HepG2 (cell line): ENCODE data around the gene FAM228A. TPM values are rescaled to one million over a fixed set of nuclear protein-coding genes. Genes with fewer than 3 reads are reported as not detected.
A peak's percentile ranks its signal among the peaks of the same experiment; 100 is the strongest.

Source experiments
- BCLAF1 ChIP-seq: fragments of 450-650 bp; IDR thresholded peaks from 2 replicates; pipeline ENCODE4 v1.6.1; 2017; ENCODE audit warnings: mild to moderate bottlenecking
- EEA1 ChIP-seq: sonication (generic); formaldehyde crosslinking; IDR thresholded peaks from 2 replicates; pipeline ENCODE4 v1.5.1; 2020; ENCODE audit warnings: mild to moderate bottlenecking, missing genetic modification reagents, borderline replicate concordance
- HDAC2 ChIP-seq: sonication (generic); formaldehyde crosslinking; IDR thresholded peaks from 2 replicates; pipeline ENCODE4 v1.4.0; 2020; ENCODE audit warnings: missing genetic modification reagents
- HHEX ChIP-seq: IDR thresholded peaks from 2 replicates; pipeline ENCODE4 v1.6.1; 2016; ENCODE audit warnings: control low read depth
- MEIS1 ChIP-seq: sonication (generic); formaldehyde crosslinking; IDR thresholded peaks from 2 replicates; pipeline ENCODE4 v1.9.0; 2021; ENCODE audit warnings: mild to moderate bottlenecking, missing genetic modification reagents, moderate library complexity, borderline replicate concordance
- MYNN ChIP-seq: sonication (generic); formaldehyde crosslinking; IDR thresholded peaks from 2 replicates; pipeline ENCODE4 v1.4.0; 2020; ENCODE audit warnings: mild to moderate bottlenecking, low read depth, missing genetic modification reagents
- NFE2 ChIP-seq: sonication (generic); formaldehyde crosslinking; IDR thresholded peaks from 2 replicates; pipeline ENCODE4 v1.4.0; 2020; ENCODE audit warnings: missing genetic modification reagents
- NFE2L1 ChIP-seq: sonication (generic); formaldehyde crosslinking; IDR thresholded peaks from 2 replicates; pipeline ENCODE4 v1.4.0; 2020; ENCODE audit warnings: missing genetic modification reagents, mild to moderate bottlenecking, borderline replicate concordance
- PBX2 ChIP-seq: IDR thresholded peaks from 2 replicates; pipeline ENCODE4 v1.6.1; 2016; ENCODE audit warnings: control low read depth
- REXO4 ChIP-seq: sonication (generic); formaldehyde crosslinking; IDR thresholded peaks from 2 replicates; pipeline ENCODE4 v1.8.0; 2022; ENCODE audit warnings: missing genetic modification reagents, mild to moderate bottlenecking, borderline replicate concordance
- RFX1 ChIP-seq: fragments of 450-650 bp; IDR thresholded peaks from 2 replicates; pipeline ENCODE4 v1.6.1; 2017
- SALL2 ChIP-seq: sonication (generic); formaldehyde crosslinking; IDR thresholded peaks from 2 replicates; pipeline ENCODE4 v1.8.1; 2023; ENCODE audit warnings: mild to moderate bottlenecking, missing genetic modification reagents, inconsistent platforms
- SMC3 ChIP-seq: IDR thresholded peaks from 2 replicates; pipeline ENCODE4 v1.6.1; 2011; ENCODE audit warnings: low read length, improper control_type of control experiment
- SNRNP70 ChIP-seq: fragments of 200-400 bp; formaldehyde crosslinking; IDR thresholded peaks from 2 replicates; pipeline ENCODE4 v1.6.1; 2017; ENCODE audit warnings: mild to moderate bottlenecking, low read depth, low read length, moderate library complexity
- SP4 ChIP-seq: sonication (generic); formaldehyde crosslinking; IDR thresholded peaks from 2 replicates; pipeline ENCODE4 v1.8.1; 2023; ENCODE audit warnings: mild to moderate bottlenecking, missing genetic modification reagents
- STAG1 ChIP-seq: sonication (generic); formaldehyde crosslinking; IDR thresholded peaks from 2 replicates; pipeline ENCODE4 v1.4.0; 2020; ENCODE audit warnings: missing genetic modification reagents
- ZBTB49 ChIP-seq: sonication (generic); formaldehyde crosslinking; IDR thresholded peaks from 2 replicates; pipeline ENCODE4 v1.4.0; 2020; ENCODE audit warnings: missing genetic modification reagents, borderline replicate concordance
- ZNF251 ChIP-seq: sonication (generic); formaldehyde crosslinking; IDR thresholded peaks from 2 replicates; pipeline ENCODE4 v1.9.0; 2021; ENCODE audit warnings: mild to moderate bottlenecking, missing genetic modification reagents
- ZNF33A ChIP-seq: sonication (generic); formaldehyde crosslinking; IDR thresholded peaks from 2 replicates; pipeline ENCODE4 v1.5.1; 2020; ENCODE audit warnings: missing genetic modification reagents, mild to moderate bottlenecking, moderate library complexity, borderline replicate concordance
- ZNF34 ChIP-seq: sonication (generic); formaldehyde crosslinking; IDR thresholded peaks from 2 replicates; pipeline ENCODE4 v1.4.0; 2020; ENCODE audit warnings: mild to moderate bottlenecking, missing genetic modification reagents, borderline replicate concordance
- ZSCAN22 ChIP-seq: sonication (generic); formaldehyde crosslinking; IDR thresholded peaks from 2 replicates; pipeline ENCODE4 v1.4.0; 2020; ENCODE audit warnings: mild to moderate bottlenecking, missing genetic modification reagents
- ZSCAN5A ChIP-seq: sonication (generic); formaldehyde crosslinking; IDR thresholded peaks from 2 replicates; pipeline ENCODE4 v1.8.0; 2022; ENCODE audit warnings: mild to moderate bottlenecking, missing genetic modification reagents, borderline replicate concordance
- polyA plus RNA-seq, 8 experiments: library from polyadenylated mRNA; depleted of rRNA in 3 of 8; stranded (reverse) in 7 of 8; unstranded in 1 of 8; fragments of >200 nt; fragmentation: Illumina TruSeq in 4 of 8; extraction: Trizol in 4 of 8; gene quantifications; 2 replicates each; pipeline versions ENCODE4 v1.2.1 to v1.2.3, GENCODE V29; 2011 to 2016; ENCODE audit warnings: low read depth in 4 of 8, missing spikeins in 1 of 8, mixed read lengths in 1 of 8; ENCODE audit not compliant: insufficient read depth in 1 of 8
- total RNA-seq, 5 experiments: library from RNA; depleted of rRNA; stranded (reverse); fragments of >200 nt; fragmentation: Illumina TruSeq; extraction: Trizol; gene quantifications; 2 replicates each; pipeline ENCODE4 v1.2.3, GENCODE V29; 2016; ENCODE audit warnings: low read depth in 1 of 5

The FAM228A gene
- total and polyA plus RNA-seq, 2 of the 13 experiments (the other 11 are each of a cell fraction or from before 2014, with no cell fraction given): not detected

GRCh38 chr2:24164416-24164973 lies 10.4 kb upstream of the FAM228A start (continued):
- no peak for TF ChIP-seq ZSCAN5A
- TF ChIP-seq BCLAF1: no peak
- no peak; the same call in 1 of the 2 replicates for TF ChIP-seq HDAC2 (CRISPR knock-in tag)
- TF ChIP-seq SALL2 (CRISPR knock-in tag): no peak
- no peak for TF ChIP-seq ZNF34
- peak; percentile 85 for TF ChIP-seq SMC3
- no peak for TF ChIP-seq REXO4
- TF ChIP-seq ZSCAN22: no peak
- no peak for TF ChIP-seq SP4 (CRISPR knock-in tag)
- no peak for TF ChIP-seq ZNF33A
- TF ChIP-seq MYNN (CRISPR knock-in tag): no peak
- TF ChIP-seq HHEX (CRISPR knock-in tag): no peak
- no peak for TF ChIP-seq SNRNP70
- TF ChIP-seq PBX2 (CRISPR knock-in tag): no peak
- TF ChIP-seq MEIS1 (CRISPR knock-in tag): no peak
- TF ChIP-seq NFE2L1 (CRISPR knock-in tag): no peak
- TF ChIP-seq NFE2 (CRISPR knock-in tag): no peak
- no peak for TF ChIP-seq ZBTB49 (CRISPR knock-in tag)
- TF ChIP-seq RFX1: no peak
- TF ChIP-seq EEA1 (CRISPR knock-in tag): no peak
- peak; percentile 90 for TF ChIP-seq STAG1 (CRISPR knock-in tag)
- TF ChIP-seq ZNF251: no peak
